Astrocyte of the spinal cord (primary cell): ENCODE measurements around the gene ARGFX.
"Not testable (repeated sequence)": the region's sequence is repeated elsewhere in the genome, so short reads cannot be mapped to it uniquely, and the experiment has no call there.

Source experiments
- DNase-seq: peaks from one replicate; pipeline ENCODE4 v3.0.0; 2011; ENCODE audit warnings: low read depth, low spot score
- H3K4me3 ChIP-seq: 2 replicates; pipeline ENCODE4 v1.5.1; 2011; ENCODE audit warnings: low read depth, mild to moderate bottlenecking, low read length, moderate library complexity
- in situ Hi-C: cut with HindIII; loops from 2 replicates; pipeline ENCODE4 v1.10.0; 2017; ENCODE audit warnings: low sequenced_read_pairs
- TF ChIP-seq, protein P1 (sequence below): IDR thresholded peaks from 2 replicates; pipeline ENCODE4 v1.5.1; 2012; ENCODE audit warnings: low read depth, mild to moderate bottlenecking, low read length, inconsistent platforms

ARGFX gene

DNA sequence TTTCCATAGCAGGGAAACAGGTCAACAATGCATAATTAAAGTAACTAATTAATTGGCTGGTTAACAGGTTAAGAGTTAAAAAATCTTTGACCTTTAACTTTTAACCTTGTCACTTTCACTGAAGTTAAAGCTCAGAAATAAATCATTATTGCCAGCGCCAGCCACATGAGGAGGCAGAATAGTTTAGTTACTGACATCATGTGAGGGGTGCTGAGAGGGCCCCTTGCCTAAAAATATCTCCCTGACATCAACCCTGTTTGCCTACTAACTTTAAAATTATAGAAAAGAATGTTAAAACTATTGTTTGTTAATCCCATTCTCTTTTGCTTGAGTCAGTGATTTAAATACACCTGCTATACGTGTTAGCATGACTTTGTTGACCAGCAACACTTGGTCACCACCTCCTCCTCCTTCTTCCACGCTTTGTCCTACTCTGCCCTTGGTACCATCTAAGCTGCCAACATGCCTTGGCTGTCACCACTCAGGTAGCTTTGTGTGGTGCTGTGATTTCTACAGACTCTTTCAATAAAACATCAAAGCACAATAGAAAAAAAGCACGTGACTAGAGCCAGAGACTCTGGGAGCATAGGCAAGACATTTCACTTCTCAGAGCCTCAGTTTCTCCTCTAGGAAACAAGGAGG is 28.1 kb downstream of the ARGFX start:
- in situ Hi-C loops = no loop called here
- H3K4me3 ChIP-seq = no peak overlapping the region
- TF ChIP-seq, protein P1, sequence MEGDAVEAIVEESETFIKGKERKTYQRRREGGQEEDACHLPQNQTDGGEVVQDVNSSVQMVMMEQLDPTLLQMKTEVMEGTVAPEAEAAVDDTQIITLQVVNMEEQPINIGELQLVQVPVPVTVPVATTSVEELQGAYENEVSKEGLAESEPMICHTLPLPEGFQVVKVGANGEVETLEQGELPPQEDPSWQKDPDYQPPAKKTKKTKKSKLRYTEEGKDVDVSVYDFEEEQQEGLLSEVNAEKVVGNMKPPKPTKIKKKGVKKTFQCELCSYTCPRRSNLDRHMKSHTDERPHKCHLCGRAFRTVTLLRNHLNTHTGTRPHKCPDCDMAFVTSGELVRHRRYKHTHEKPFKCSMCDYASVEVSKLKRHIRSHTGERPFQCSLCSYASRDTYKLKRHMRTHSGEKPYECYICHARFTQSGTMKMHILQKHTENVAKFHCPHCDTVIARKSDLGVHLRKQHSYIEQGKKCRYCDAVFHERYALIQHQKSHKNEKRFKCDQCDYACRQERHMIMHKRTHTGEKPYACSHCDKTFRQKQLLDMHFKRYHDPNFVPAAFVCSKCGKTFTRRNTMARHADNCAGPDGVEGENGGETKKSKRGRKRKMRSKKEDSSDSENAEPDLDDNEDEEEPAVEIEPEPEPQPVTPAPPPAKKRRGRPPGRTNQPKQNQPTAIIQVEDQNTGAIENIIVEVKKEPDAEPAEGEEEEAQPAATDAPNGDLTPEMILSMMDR = no peak
- no peak for DNase-seq

DNA sequence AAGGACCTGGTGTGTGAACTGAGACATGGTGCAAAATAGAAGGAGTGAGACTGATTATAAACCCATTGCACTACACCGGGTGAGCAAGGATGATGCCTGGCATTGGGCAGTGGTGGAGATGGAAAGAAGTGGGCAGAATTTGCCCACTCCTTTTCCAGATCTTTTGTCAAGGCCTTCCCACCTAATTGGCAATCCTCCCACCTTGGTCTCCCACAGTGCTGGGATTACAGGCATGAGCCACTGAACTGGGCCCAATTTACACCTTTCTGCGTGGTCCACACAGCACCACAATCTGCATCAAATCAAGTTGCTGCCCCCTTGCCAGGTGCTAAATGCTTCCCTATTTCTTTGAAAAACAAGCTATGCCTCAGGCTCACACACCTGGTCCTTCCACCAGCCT is 30.8 kb downstream of the ARGFX start:
- in situ Hi-C loops = no loop called here
- TF ChIP-seq, protein P1 = no peak
- H3K4me3 ChIP-seq = no peak overlapping the region
- no peak for DNase-seq

DNA sequence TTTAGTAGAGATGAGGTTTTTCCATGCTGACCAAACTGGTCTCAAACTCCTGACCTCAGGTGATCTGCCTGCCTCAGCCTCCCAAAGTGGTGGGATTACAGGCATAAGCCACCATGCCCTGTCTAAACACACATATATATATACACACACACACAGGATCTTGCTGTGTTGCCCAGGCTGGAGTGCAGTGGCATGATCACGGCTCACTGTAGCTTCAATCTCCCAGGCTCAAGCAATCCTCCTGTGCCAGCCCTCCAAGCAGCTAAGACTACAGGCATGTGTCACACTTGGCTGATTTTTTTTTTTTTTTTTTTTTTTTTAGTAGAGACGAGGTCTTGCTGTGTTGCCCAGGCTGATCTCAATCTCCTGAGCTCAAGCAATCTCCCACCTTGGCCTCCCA is 32.2 kb downstream of the ARGFX start:
- DNase-seq, H3K4me3 ChIP-seq, in situ Hi-C loops: not testable (repeated sequence)

DNA sequence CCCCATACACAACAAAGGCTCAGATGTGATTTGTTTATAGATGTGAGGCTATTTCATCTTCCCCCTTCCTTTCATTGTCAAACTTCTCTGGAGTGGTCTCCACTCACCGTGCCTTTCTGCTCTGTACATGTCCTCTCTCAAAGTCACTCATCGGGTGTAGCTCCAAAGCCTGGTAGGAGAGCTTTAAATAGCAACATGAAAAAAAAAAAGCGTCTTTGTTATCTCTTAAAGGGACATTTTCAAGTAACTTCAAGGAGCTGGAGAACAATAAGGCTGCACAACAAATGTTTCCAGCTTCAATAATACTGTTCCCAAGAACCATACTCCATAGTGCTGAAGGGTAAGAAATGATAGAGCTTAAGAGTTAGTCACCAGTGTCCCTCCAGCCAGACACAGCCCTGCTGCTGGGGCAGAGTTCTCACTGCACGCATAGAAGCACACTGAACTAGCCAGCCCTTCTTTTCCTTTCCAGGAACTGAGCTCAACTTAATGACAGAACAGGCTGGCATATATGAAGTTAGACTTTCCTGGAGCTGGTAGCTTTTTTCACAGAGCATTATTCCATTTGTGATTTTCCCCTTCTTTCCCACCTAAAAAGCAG is 33.6 kb downstream of the ARGFX start:
- TF ChIP-seq, protein P1 = no peak
- DNase-seq = no peak
- no peak overlapping the region for H3K4me3 ChIP-seq
- in situ Hi-C loops = no loop called here

DNA sequence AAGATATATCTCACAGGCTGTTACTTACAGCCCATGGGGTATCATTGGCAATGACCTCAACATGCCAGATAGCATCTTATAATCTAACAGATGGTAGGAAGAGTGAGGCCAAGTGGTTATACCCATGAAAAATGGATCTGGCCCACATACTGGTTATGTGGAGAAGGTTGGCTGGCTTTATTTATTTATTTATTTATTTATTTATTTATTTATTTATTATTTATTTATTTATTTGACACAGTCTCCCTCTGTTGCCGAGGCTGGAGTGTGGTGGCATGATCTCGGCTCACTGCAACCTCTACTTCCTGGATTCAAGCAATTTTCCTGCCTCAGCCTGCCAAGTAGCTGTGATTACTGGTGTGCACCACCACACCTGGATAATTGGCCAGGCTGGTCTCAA is 37.0 kb downstream of the ARGFX start:
- in situ Hi-C loops = no loop called here
- no peak for DNase-seq
- TF ChIP-seq, protein P1 = no peak
- no peak overlapping the region for H3K4me3 ChIP-seq

DNA sequence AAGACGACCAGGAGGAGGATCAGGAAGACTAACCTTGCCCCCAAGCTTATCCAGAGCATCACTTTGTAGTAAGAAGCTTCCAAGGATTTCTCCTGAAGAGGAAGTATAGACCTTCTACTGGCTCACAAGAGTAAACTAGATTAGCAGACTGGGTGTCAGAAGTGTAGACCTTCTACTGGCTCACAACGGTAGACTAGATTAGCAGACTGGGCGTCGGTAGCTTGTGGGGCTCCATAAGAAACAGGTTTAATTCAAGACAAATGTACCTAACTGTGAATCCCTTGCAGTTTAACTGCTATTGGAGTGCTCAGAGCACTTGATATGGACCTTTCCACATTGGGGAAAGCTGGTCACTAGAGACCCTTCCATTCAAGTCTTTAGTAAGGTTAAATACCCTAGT is 38.4 kb downstream of the ARGFX start:
- no peak overlapping the region for H3K4me3 ChIP-seq
- TF ChIP-seq, protein P1 = no peak
- in situ Hi-C loops = no loop called here
- DNase-seq = no peak
